K562 (cell line): ENCODE results near the gene FBXO36. TPM values are rescaled to one million over a fixed set of nuclear protein-coding genes. Genes with fewer than 3 reads are reported as not detected.

Source experiments
- ARHGAP35 ChIP-seq: fragments of 450-650 bp; IDR thresholded peaks from 2 replicates; pipeline ENCODE4 v1.6.1; 2018; ENCODE audit not compliant: partially characterized antibody
- CBFA2T3 ChIP-seq: fragments of 450-650 bp; IDR thresholded peaks from 2 replicates; pipeline ENCODE4 v1.6.1; 2017
- CCNT2 ChIP-seq: IDR thresholded peaks from 2 replicates; pipeline ENCODE4 v1.6.1; 2011; ENCODE audit warnings: borderline replicate concordance, low read depth, mild to moderate bottlenecking, moderate library complexity, mixed read lengths, low read length; ENCODE audit not compliant: insufficient read length; ENCODE audit errors: extremely low read depth
- CEBPB ChIP-seq: fragments of 450-650 bp; IDR thresholded peaks from 2 replicates; pipeline ENCODE4 v1.6.1; 2016; ENCODE audit warnings: missing genetic modification characterization, missing compliant biosample characterization
- DDX20 ChIP-seq: fragments of 450-650 bp; IDR thresholded peaks from 2 replicates; pipeline ENCODE4 v1.6.1; 2016; ENCODE audit warnings: missing genetic modification characterization, low read depth, mild to moderate bottlenecking, missing compliant biosample characterization, moderate library complexity
- HMG20A ChIP-seq: fragments of 450-650 bp; formaldehyde crosslinking; conservative IDR thresholded peaks from 2 replicates; pipeline ENCODE4 v1.4.0; 2020; ENCODE audit warnings: mild to moderate bottlenecking, mixed read lengths
- PHF20 ChIP-seq: fragments of 450-650 bp; IDR thresholded peaks from 2 replicates; pipeline ENCODE4 v1.6.1; 2018; ENCODE audit not compliant: partially characterized antibody
- RBM39 ChIP-seq: fragments of 200-400 bp; formaldehyde crosslinking; optimal IDR thresholded peaks from 2 replicates; pipeline ENCODE3; 2018; ENCODE audit warnings: low read depth, low read length
- SRSF3 ChIP-seq: fragments of 200-400 bp; formaldehyde crosslinking; IDR thresholded peaks from 2 replicates; pipeline ENCODE4 v1.6.1; 2016; ENCODE audit warnings: mild to moderate bottlenecking, low read length, moderate library complexity; ENCODE audit not compliant: insufficient read depth
- TCF7L2 ChIP-seq: fragments of 150-350 bp; IDR thresholded peaks from 2 replicates; pipeline ENCODE4 v1.6.1; 2016; ENCODE audit warnings: low read depth, mild to moderate bottlenecking, low read length, moderate library complexity
- U2AF1 ChIP-seq: fragments of 200-400 bp; formaldehyde crosslinking; optimal IDR thresholded peaks from 2 replicates; pipeline ENCODE3; 2017; ENCODE audit warnings: mild to moderate bottlenecking, low read depth, low read length, moderate library complexity
- YBX1 ChIP-seq: fragments of 450-650 bp; IDR thresholded peaks from 2 replicates; pipeline ENCODE4 v1.7.1; 2016; ENCODE audit warnings: mild to moderate bottlenecking
- ZNF143 ChIP-seq: sonication (generic); formaldehyde crosslinking; IDR thresholded peaks from 2 replicates; pipeline ENCODE4 v1.9.0; 2022; ENCODE audit warnings: mild to moderate bottlenecking, missing genetic modification reagents
- ZNF217 ChIP-seq: sonication (generic); formaldehyde crosslinking; IDR thresholded peaks from 2 replicates; pipeline ENCODE4 v1.8.0; 2022; ENCODE audit warnings: mild to moderate bottlenecking, missing genetic modification reagents
- ZNF232 ChIP-seq: sonication (generic); formaldehyde crosslinking; IDR thresholded peaks from 2 replicates; pipeline ENCODE4 v1.8.0; 2022; ENCODE audit warnings: mild to moderate bottlenecking, missing genetic modification reagents
- ZNF41 ChIP-seq: fragments of 250-450 bp; sonication (Bioruptor Pico); conservative IDR thresholded peaks from 2 replicates; pipeline ENCODE4 v1.4.0; 2020; ENCODE audit warnings: mild to moderate bottlenecking
- ZNF695 ChIP-seq: fragments of 450-650 bp; formaldehyde crosslinking; IDR thresholded peaks from 2 replicates; pipeline ENCODE4 v1.4.0; 2020; ENCODE audit warnings: mild to moderate bottlenecking, moderate library complexity
- polyA plus RNA-seq, 8 experiments: library from polyadenylated mRNA; depleted of rRNA in 4 of 8; stranded (reverse) in 5 of 8; unstranded in 3 of 8; fragments of >200 nt; fragmentation: Nextera tagmentation in 2 of 8; fragmentation: Illumina TruSeq in 1 of 8; extraction: Ambion mirVana in 2 of 8; extraction: Trizol in 1 of 8; gene quantifications; 2 replicates each; pipeline versions ENCODE4 v1.2.1 to v1.2.3, GENCODE V29; 2011 to 2014; ENCODE audit warnings: inconsistent platforms in 1 of 8, missing spikeins in 1 of 8
- total RNA-seq, 7 experiments: library from RNA; depleted of rRNA in 6 of 7; stranded (reverse); fragments of >200 nt in 6 of 7; fragmentation: Illumina TruSeq in 2 of 7; extraction: Trizol in 2 of 7; gene quantifications; 2 replicates each; pipeline versions ENCODE4 v1.2.1 to v1.2.3, GENCODE V29; 2011 to 2021; ENCODE audit warnings: low replicate concordance in 1 of 7
- TF ChIP-seq, protein P1 (sequence below): fragments of 450-650 bp; formaldehyde crosslinking; IDR thresholded peaks from 2 replicates; pipeline ENCODE4 v1.4.0; 2022; ENCODE audit warnings: mild to moderate bottlenecking, moderate library complexity
- TF ChIP-seq, protein P2 (sequence below): fragments of 250-450 bp; sonication (Bioruptor Pico); IDR thresholded peaks from 2 replicates; pipeline ENCODE4 v1.8.0; 2021; ENCODE audit warnings: moderate library complexity, mild to moderate bottlenecking, inconsistent platforms
- TF ChIP-seq, protein P3 (sequence below): fragments of 450-650 bp; IDR thresholded peaks from 2 replicates; pipeline ENCODE4 v1.6.1; 2018; ENCODE audit not compliant: partially characterized antibody
- TF ChIP-seq, protein P4 (sequence below): fragments of 450-650 bp; IDR thresholded peaks from one replicate; pipeline ENCODE4 v1.6.1; 2018; ENCODE audit warnings: mild to moderate bottlenecking, moderate library complexity; ENCODE audit not compliant: partially characterized antibody

Gene FBXO36
- total and polyA plus RNA-seq, 9 of the 15 experiments (the other 6 are each of a cell fraction or from before 2014, with no cell fraction given): 0.40 to 0.91 (median 0.58) TPM

DNA sequence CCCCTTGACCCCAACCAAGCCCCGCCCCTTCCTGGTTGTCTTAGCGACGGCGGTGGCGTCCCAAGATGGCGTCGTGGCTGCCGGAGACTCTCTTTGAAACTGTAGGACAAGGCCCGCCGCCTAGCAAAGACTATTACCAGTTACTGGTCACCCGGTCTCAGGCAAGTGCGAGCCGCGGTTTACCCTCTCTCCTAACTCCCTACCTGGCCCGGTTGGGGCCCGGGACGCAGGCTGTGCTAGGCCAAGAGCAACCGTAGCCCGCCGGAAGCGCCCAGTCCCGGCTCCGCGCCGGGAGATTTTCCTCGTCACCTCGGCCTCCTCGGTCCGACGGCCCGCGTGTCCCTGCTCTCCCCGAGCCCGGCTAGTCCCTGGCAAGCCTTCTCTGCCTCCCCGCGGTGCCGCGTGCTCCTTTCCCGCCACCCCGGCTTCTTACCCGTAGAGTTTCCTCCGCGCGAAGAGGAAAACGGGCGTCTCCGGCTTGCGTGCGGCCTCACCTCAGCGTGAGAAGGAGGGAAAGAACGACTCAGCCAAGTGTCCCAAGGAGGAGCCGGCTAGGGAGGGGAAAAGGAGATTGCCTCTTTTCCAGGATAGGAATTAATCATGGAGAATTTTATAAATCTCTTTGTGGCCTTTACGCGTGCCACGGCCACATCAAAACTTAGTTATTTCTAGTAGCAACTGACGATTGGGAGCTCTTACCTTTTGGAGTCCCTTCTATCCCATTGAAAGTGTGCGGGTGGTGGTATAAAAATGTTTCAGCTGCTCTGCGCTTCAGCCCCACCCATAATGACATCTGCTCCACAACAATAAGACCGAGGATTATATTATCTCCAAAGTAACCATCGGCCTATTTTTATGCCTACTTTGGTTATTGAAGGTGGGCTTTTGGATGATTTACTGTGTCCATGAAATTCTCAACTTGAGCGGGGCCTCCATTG lies at the start of gene FBXO36 (continued):
- no peak for TF ChIP-seq CCNT2
- TF ChIP-seq, protein P1, sequence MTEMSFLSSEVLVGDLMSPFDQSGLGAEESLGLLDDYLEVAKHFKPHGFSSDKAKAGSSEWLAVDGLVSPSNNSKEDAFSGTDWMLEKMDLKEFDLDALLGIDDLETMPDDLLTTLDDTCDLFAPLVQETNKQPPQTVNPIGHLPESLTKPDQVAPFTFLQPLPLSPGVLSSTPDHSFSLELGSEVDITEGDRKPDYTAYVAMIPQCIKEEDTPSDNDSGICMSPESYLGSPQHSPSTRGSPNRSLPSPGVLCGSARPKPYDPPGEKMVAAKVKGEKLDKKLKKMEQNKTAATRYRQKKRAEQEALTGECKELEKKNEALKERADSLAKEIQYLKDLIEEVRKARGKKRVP (CRISPR knock-in tag): no peak
- TF ChIP-seq ZNF143: no peak
- peak; percentile 63 for TF ChIP-seq PHF20
- no peak for TF ChIP-seq HMG20A (CRISPR knock-in tag)
- no peak for TF ChIP-seq DDX20 (tag)
- no peak for TF ChIP-seq ARHGAP35
- no peak for TF ChIP-seq RBM39
- TF ChIP-seq TCF7L2: no peak
- no peak for TF ChIP-seq ZNF41 (CRISPR knock-in tag)
- TF ChIP-seq, protein P2, sequence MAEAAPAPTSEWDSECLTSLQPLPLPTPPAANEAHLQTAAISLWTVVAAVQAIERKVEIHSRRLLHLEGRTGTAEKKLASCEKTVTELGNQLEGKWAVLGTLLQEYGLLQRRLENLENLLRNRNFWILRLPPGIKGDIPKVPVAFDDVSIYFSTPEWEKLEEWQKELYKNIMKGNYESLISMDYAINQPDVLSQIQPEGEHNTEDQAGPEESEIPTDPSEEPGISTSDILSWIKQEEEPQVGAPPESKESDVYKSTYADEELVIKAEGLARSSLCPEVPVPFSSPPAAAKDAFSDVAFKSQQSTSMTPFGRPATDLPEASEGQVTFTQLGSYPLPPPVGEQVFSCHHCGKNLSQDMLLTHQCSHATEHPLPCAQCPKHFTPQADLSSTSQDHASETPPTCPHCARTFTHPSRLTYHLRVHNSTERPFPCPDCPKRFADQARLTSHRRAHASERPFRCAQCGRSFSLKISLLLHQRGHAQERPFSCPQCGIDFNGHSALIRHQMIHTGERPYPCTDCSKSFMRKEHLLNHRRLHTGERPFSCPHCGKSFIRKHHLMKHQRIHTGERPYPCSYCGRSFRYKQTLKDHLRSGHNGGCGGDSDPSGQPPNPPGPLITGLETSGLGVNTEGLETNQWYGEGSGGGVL: no peak
- TF ChIP-seq CBFA2T3: no peak
- no peak for TF ChIP-seq ZNF217
- TF ChIP-seq U2AF1: no peak
- TF ChIP-seq YBX1: no peak
- no peak for TF ChIP-seq ZNF232 (CRISPR knock-in tag)
- TF ChIP-seq CEBPB (tag): no peak
- TF ChIP-seq, protein P3, sequence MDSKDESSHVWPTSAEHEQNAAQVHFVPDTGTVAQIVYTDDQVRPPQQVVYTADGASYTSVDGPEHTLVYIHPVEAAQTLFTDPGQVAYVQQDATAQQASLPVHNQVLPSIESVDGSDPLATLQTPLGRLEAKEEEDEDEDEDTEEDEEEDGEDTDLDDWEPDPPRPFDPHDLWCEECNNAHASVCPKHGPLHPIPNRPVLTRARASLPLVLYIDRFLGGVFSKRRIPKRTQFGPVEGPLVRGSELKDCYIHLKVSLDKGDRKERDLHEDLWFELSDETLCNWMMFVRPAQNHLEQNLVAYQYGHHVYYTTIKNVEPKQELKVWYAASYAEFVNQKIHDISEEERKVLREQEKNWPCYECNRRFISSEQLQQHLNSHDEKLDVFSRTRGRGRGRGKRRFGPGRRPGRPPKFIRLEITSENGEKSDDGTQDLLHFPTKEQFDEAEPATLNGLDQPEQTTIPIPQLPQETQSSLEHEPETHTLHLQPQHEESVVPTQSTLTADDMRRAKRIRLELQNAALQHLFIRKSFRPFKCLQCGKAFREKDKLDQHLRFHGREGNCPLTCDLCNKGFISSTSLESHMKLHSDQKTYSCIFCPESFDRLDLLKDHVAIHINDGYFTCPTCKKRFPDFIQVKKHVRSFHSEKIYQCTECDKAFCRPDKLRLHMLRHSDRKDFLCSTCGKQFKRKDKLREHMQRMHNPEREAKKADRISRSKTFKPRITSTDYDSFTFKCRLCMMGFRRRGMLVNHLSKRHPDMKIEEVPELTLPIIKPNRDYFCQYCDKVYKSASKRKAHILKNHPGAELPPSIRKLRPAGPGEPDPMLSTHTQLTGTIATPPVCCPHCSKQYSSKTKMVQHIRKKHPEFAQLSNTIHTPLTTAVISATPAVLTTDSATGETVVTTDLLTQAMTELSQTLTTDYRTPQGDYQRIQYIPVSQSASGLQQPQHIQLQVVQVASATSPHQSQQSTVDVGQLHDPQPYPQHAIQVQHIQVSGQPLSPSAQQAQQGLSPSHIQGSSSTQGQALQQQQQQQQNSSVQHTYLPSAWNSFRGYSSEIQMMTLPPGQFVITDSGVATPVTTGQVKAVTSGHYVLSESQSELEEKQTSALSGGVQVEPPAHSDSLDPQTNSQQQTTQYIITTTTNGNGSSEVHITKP: no peak
- no peak for TF ChIP-seq SRSF3
- TF ChIP-seq, protein P4, sequence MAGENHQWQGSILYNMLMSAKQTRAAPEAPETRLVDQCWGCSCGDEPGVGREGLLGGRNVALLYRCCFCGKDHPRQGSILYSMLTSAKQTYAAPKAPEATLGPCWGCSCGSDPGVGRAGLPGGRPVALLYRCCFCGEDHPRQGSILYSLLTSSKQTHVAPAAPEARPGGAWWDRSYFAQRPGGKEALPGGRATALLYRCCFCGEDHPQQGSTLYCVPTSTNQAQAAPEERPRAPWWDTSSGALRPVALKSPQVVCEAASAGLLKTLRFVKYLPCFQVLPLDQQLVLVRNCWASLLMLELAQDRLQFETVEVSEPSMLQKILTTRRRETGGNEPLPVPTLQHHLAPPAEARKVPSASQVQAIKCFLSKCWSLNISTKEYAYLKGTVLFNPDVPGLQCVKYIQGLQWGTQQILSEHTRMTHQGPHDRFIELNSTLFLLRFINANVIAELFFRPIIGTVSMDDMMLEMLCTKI: no peak
- no peak for TF ChIP-seq ZNF695 (CRISPR knock-in tag)
